Fibroblast of villous mesenchyme (primary cell): ENCODE results near the gene SUSD1. TPM values are rescaled to one million over a fixed set of nuclear protein-coding genes. Genes with fewer than 3 reads are reported as not detected.

Source experiments
- DNase-seq: peaks from one replicate; pipeline ENCODE4 v3.0.0-alpha.2; 2010; ENCODE audit warnings: low read depth
- H3K4me3 ChIP-seq: 2 replicates; pipeline ENCODE4 v1.5.1; 2011; ENCODE audit warnings: low read depth, mild to moderate bottlenecking, low read length
- CTCF ChIP-seq: IDR thresholded peaks from 2 replicates; pipeline ENCODE4 v1.5.1; 2012; ENCODE audit warnings: low read depth, mild to moderate bottlenecking, low read length; ENCODE audit not compliant: insufficient read depth
- total RNA-seq: library from RNA; depleted of rRNA; stranded (reverse); fragments of >200 nt; gene quantifications from 2 replicates; pipeline ENCODE4 v1.2.3, GENCODE V29; 2012

SUSD1 gene
- total RNA-seq, 1 donor: 29.8 TPM

- DNase-seq: no peak
- no peak for TF ChIP-seq CTCF
- no peak overlapping the region for H3K4me3 ChIP-seq
Observed at GRCh38 chr9:112015736-112016135, 159.4 kb downstream of the SUSD1 start.

GRCh38 chr9:112015149-112015548, 159.9 kb downstream of the SUSD1 start:
- no peak overlapping the region for H3K4me3 ChIP-seq
- no peak for TF ChIP-seq CTCF
- DNase-seq: no peak

- H3K4me3 ChIP-seq: no peak overlapping the region
- TF ChIP-seq CTCF: no peak
- DNase-seq: no peak
Observed at GRCh38 chr9:112013266-112013665, 161.8 kb downstream of the SUSD1 start.

- TF ChIP-seq CTCF: no peak
- peak; percentile 86 for DNase-seq
- H3K4me3 ChIP-seq: no peak overlapping the region
Observed at GRCh38 chr9:112012026-112012902, 162.8 kb downstream of the SUSD1 start.

GRCh38 chr9:112011051-112011620, 164.0 kb downstream of the SUSD1 start:
- DNase-seq: no peak
- TF ChIP-seq CTCF: no peak
- no peak overlapping the region for H3K4me3 ChIP-seq

- no peak for DNase-seq
- no peak overlapping the region for H3K4me3 ChIP-seq
- TF ChIP-seq CTCF: no peak
Observed at GRCh38 chr9:112010537-112010936, 164.6 kb downstream of the SUSD1 start.
